ENCODE results near the gene ATXN7L1. TPM values are rescaled to one million over a fixed set of nuclear protein-coding genes. Genes with fewer than 3 reads are reported as not detected.

Gene ATXN7L1
- total and polyA plus RNA-seq, 2 of the 4 experiments (the other 2 are of a cell fraction): 3.5 to 4.3 TPM

GRCh38 chr7:105693576-105693975 lies 182.8 kb downstream of the ATXN7L1 start:
- ChIA-PET CTCF (no interaction called here), POLR2A (ENCODE audit: unreplicated experiment) (no interaction called here)
- Histone ChIP-seq H3K27me3 (ENCODE audit: control insufficient read depth, insufficient read depth, low read length) (no peaks in the 10 kb centered on the region), H2AFZ (replicated peaks; ENCODE audit: low read length, poor library complexity) (no peak overlapping the region), H2BK20ac (ENCODE audit: low read depth, low read length) (no peak overlapping the region), H3K23ac (ENCODE audit: low read depth, low read length) (no peak overlapping the region), H3K9ac (ENCODE audit: low read depth, low read length) (no peak overlapping the region), H3K27ac (ENCODE audit: insufficient read depth, low read length) (no peak overlapping the region), H3K79me1 (ENCODE audit: low read depth in 1 of 2, low read length in 2 of 2) (peaks cover 3 to 9% of the 10 kb centered on the region in 2 experiments; a peak in 2 of 4 replicates), H4K91ac (ENCODE audit: insufficient read depth, low read depth, low read length) (no peak overlapping the region), H3K9me3 (ENCODE audit: control insufficient read depth, insufficient read depth, low read length) (no peaks in the 10 kb centered on the region), H4K20me1 (ENCODE audit: insufficient read depth, low read length) (peaks cover 7% of the 10 kb centered on the region), H3K56ac (ENCODE audit: extremely low read depth, insufficient read depth, low read length) (no peak overlapping the region), H3K4me3 (ENCODE audit: insufficient read depth, low read depth, low read length) (no peak overlapping the region), H4K8ac (ENCODE audit: low read depth in 2 of 2, low read length in 2 of 2) (no peak overlapping the region), H3K4me1 (ENCODE audit: control insufficient read depth, insufficient read depth, low read length) (peaks cover 4% of the 10 kb centered on the region; the same call in 1 of the 2 replicates), H3K9me1 (ENCODE audit: insufficient read depth, low read length) (peaks cover 14% of the 10 kb centered on the region), H3K14ac (replicated peaks; ENCODE audit: low read depth, low read length) (no peak overlapping the region), H2AK9ac (replicated peaks; ENCODE audit: low read depth, low read length, poor library complexity) (no peak overlapping the region), H3K4ac (ENCODE audit: low read depth, low read length) (no peak overlapping the region), H3K4me2 (ENCODE audit: low read depth, low read length) (no peak overlapping the region), H4K5ac (ENCODE audit: low read depth, low read length) (no peak overlapping the region), H3K18ac (ENCODE audit: low read depth, low read length) (no peak overlapping the region), H2BK15ac (ENCODE audit: low read depth, low read length) (no peak overlapping the region), H3K36me3 (ENCODE audit: control insufficient read depth, insufficient read depth, low read length) (peaks cover 3% of the 10 kb centered on the region; the same call in 1 of the 2 replicates), H2AK5ac (ENCODE audit: low read depth, low read length) (no peak overlapping the region), H2BK120ac (ENCODE audit: low read depth, low read length) (no peak overlapping the region), H2BK5ac (ENCODE audit: low read depth, low read length, poor library complexity, severe bottlenecking) (no peak overlapping the region)
- no peak for DNase-seq
- no TSS peak for BruUV-seq (replicated peaks)
- intact Hi-C loops (cut with micrococcal nuclease): no loop called here
- no peak for ATAC-seq (ENCODE audit: low read depth)
- in situ Hi-C loops (cut with MboI; ENCODE audit: low sequenced_read_pairs): no loop called here
- dilution Hi-C loops (cut with HindIII; ENCODE audit: low sequenced_read_pairs, unreplicated experiment): no loop called here
- no peak for TF ChIP-seq CHD1 (IDR thresholded peaks at IDR 0.05; ENCODE audit: low read depth, low read length)
- WGBS, 2 experiments (ENCODE audit: extremely low coverage in 2 of 2, insufficient read length in 1 of 2): 60% methylated on average over 1 of the region's 3 CpGs; no CpG with 5 or more reads in 1 of the 2 experiments

All from IMR-90 (cell line).